ENCODE measurements around the gene ATP5PD. TPM values are rescaled to one million over a fixed set of nuclear protein-coding genes. Genes with fewer than 3 reads are reported as not detected.
"Not testable (repeated sequence)": the region's sequence is repeated elsewhere in the genome, so short reads cannot be mapped to it uniquely, and the experiment has no call there.

Gene ATP5PD
- total RNA-seq, 1 donor from 2014 or later = 277 TPM

- FAIRE-seq (no peak), DNase-seq (ENCODE audit: low read depth) (no peak)
- no peak overlapping the region for H3K4me3 ChIP-seq (ENCODE audit: low read depth, low read length)
- no peaks in the 10 kb centered on the region for H3K27me3 ChIP-seq (ENCODE audit: control insufficient read depth, insufficient read depth, low read length)
- H3K36me3 ChIP-seq (ENCODE audit: control insufficient read depth, insufficient read depth, low read length) = peaks cover 3% of the 10 kb centered on the region
- TF ChIP-seq, protein P1, sequence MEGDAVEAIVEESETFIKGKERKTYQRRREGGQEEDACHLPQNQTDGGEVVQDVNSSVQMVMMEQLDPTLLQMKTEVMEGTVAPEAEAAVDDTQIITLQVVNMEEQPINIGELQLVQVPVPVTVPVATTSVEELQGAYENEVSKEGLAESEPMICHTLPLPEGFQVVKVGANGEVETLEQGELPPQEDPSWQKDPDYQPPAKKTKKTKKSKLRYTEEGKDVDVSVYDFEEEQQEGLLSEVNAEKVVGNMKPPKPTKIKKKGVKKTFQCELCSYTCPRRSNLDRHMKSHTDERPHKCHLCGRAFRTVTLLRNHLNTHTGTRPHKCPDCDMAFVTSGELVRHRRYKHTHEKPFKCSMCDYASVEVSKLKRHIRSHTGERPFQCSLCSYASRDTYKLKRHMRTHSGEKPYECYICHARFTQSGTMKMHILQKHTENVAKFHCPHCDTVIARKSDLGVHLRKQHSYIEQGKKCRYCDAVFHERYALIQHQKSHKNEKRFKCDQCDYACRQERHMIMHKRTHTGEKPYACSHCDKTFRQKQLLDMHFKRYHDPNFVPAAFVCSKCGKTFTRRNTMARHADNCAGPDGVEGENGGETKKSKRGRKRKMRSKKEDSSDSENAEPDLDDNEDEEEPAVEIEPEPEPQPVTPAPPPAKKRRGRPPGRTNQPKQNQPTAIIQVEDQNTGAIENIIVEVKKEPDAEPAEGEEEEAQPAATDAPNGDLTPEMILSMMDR (IDR thresholded peaks at IDR 0.05; ENCODE audit: insufficient read depth, low read length, severe bottlenecking) = no peak
These were observed 38.4 kb downstream of the ATP5PD start for GRCh38 chr17:75008373-75008772.

DNA sequence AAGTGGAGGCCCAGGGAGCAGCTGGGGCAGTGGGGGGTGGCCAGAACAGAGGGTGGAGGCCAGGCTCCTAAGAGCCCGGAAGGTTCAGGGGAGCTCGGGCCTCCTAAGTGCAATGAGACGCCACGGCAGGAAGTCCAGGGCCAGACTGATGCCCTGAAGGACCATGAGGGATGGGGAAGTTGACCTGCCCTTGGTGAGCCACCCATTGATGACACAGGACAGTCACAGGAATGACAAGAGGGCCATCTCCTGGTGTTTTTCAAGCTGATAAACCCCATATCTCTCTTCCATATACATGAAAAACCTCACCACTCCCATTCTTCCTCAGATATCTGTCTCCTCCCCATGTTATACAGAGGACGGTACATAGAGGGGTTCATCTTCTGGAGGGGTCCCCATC is 40.1 kb downstream of the ATP5PD start:
- DNase-seq (ENCODE audit: low read depth) (no peak), FAIRE-seq (no peak)
- no peaks in the 10 kb centered on the region for H3K27me3 ChIP-seq (ENCODE audit: control insufficient read depth, insufficient read depth, low read length)
- TF ChIP-seq, protein P1 (IDR thresholded peaks at IDR 0.05; ENCODE audit: insufficient read depth, low read length, severe bottlenecking) = peak; percentile 1
- no peak overlapping the region for H3K4me3 ChIP-seq (ENCODE audit: low read depth, low read length)
- H3K36me3 ChIP-seq (ENCODE audit: control insufficient read depth, insufficient read depth, low read length) = peaks cover 8% of the 10 kb centered on the region

GRCh38 chr17:75006084-75006483 is 40.7 kb downstream of the ATP5PD start:
- DNase-seq (ENCODE audit: low read depth); H3K27me3 ChIP-seq (ENCODE audit: control insufficient read depth, insufficient read depth, low read length); FAIRE-seq: not testable (repeated sequence)

GRCh38 chr17:75005291-75005690 is 41.5 kb downstream of the ATP5PD start:
- FAIRE-seq = no peak
- Histone ChIP-seq H3K4me3 (ENCODE audit: low read depth, low read length) (no peak overlapping the region), H3K36me3 (ENCODE audit: control insufficient read depth, insufficient read depth, low read length) (peaks cover 11% of the 10 kb centered on the region), H3K27me3 (ENCODE audit: control insufficient read depth, insufficient read depth, low read length) (no peaks in the 10 kb centered on the region)
- no peak for DNase-seq (ENCODE audit: low read depth)
- TF ChIP-seq, protein P1 (IDR thresholded peaks at IDR 0.05; ENCODE audit: insufficient read depth, low read length, severe bottlenecking) = no peak

More at GRCh38 chr17:75006084-75006483, 40.7 kb downstream of the ATP5PD start:
- H3K36me3 ChIP-seq (ENCODE audit: control insufficient read depth, insufficient read depth, low read length) = peaks cover 11% of the 10 kb centered on the region
- not testable (repeated sequence) for H3K4me3 ChIP-seq (ENCODE audit: low read depth, low read length)

- no peak overlapping the region for H3K4me3 ChIP-seq (ENCODE audit: low read depth, low read length)
- peaks cover 11% of the 10 kb centered on the region for H3K36me3 ChIP-seq (ENCODE audit: control insufficient read depth, insufficient read depth, low read length)
- no peaks in the 10 kb centered on the region for H3K27me3 ChIP-seq (ENCODE audit: control insufficient read depth, insufficient read depth, low read length)
- FAIRE-seq = no peak
- no peak for DNase-seq (ENCODE audit: low read depth)
- TF ChIP-seq, protein P1 (IDR thresholded peaks at IDR 0.05; ENCODE audit: insufficient read depth, low read length, severe bottlenecking) = no peak
These were observed 42.4 kb downstream of the ATP5PD start for GRCh38 chr17:75004371-75004770.

DNA sequence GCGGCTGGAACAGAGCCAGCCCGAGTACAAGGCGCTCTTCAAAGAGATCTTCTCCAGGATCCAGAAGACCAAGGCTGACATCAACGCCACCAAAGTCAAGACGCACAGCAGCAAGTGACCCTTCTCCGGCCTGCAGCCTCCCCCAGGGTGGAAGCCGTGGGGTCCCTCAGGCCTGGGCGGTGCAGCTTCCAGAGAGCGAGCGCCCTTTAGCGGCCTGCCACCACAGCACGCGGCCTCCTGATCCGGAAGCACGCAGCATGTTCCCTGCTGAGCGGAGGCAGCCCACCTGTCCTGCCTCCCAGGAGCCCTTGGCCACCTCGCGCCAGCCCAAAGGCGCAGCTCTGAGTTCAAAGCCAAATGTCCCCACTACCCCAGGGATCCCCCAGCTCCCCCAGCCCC is 42.8 kb downstream of the ATP5PD start:
- TF ChIP-seq, protein P1 (IDR thresholded peaks at IDR 0.05; ENCODE audit: insufficient read depth, low read length, severe bottlenecking) = no peak
- no peaks in the 10 kb centered on the region for H3K27me3 ChIP-seq (ENCODE audit: control insufficient read depth, insufficient read depth, low read length)
- FAIRE-seq (no peak), DNase-seq (ENCODE audit: low read depth) (no peak)
- peaks cover 11% of the 10 kb centered on the region for H3K36me3 ChIP-seq (ENCODE audit: control insufficient read depth, insufficient read depth, low read length)
- H3K4me3 ChIP-seq (ENCODE audit: low read depth, low read length) = no peak overlapping the region
